ENCODE measurements around the gene AHCYL1. TPM values are rescaled to one million over a fixed set of nuclear protein-coding genes. Genes with fewer than 3 reads are reported as not detected.
A peak's percentile ranks its signal among the peaks of the same experiment; 100 is the strongest.

The AHCYL1 gene
- total RNA-seq, 1 experiment from 2014 or later = 89.6 TPM

- Histone ChIP-seq H3K4me3 (ENCODE audit: low read depth, low read length, poor library complexity, severe bottlenecking) (no peak overlapping the region), H3K36me3 (ENCODE audit: insufficient read depth, low read length, poor library complexity, severe bottlenecking) (no peaks in the 10 kb centered on the region), H3K27ac (ENCODE audit: low read depth, low read length, poor library complexity, severe bottlenecking) (no peak overlapping the region), H3K4me1 (ENCODE audit: insufficient read depth, low read length, poor library complexity, severe bottlenecking) (no peaks in the 10 kb centered on the region), H3K9me3 (ENCODE audit: low read depth, low read length, poor library complexity, severe bottlenecking) (no peaks in the 10 kb centered on the region), H3K27me3 (replicated peaks; ENCODE audit: insufficient read depth, low read depth, low read length, poor library complexity) (no peaks in the 10 kb centered on the region)
- no peak for DNase-seq (ENCODE audit: low spot score)
- ChIA-PET CTCF (no interaction called here), POLR2A (ENCODE audit: low non-redundant PET) (no interaction called here)
- no peak for TF ChIP-seq EZH2 (IDR thresholded peaks at IDR 0.05; ENCODE audit: borderline replicate concordance, low read depth, low read length, poor library complexity, severe bottlenecking)
- TF ChIP-seq, protein P1, sequence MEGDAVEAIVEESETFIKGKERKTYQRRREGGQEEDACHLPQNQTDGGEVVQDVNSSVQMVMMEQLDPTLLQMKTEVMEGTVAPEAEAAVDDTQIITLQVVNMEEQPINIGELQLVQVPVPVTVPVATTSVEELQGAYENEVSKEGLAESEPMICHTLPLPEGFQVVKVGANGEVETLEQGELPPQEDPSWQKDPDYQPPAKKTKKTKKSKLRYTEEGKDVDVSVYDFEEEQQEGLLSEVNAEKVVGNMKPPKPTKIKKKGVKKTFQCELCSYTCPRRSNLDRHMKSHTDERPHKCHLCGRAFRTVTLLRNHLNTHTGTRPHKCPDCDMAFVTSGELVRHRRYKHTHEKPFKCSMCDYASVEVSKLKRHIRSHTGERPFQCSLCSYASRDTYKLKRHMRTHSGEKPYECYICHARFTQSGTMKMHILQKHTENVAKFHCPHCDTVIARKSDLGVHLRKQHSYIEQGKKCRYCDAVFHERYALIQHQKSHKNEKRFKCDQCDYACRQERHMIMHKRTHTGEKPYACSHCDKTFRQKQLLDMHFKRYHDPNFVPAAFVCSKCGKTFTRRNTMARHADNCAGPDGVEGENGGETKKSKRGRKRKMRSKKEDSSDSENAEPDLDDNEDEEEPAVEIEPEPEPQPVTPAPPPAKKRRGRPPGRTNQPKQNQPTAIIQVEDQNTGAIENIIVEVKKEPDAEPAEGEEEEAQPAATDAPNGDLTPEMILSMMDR (conservative IDR thresholded peaks at IDR 0.05; ENCODE audit: low read depth, low read length) = no peak
- intact Hi-C loops (cut with micrococcal nuclease; ENCODE audit: unreplicated experiment) = no loop called here
- BruUV-seq (replicated peaks) = no TSS peak
Observed at GRCh38 chr1:109978761-109979488, 5.6 kb upstream of the AHCYL1 start.

- intact Hi-C loops (cut with micrococcal nuclease; ENCODE audit: unreplicated experiment) = no loop called here
- H3K27ac ChIP-seq (ENCODE audit: low read depth, low read length, poor library complexity, severe bottlenecking) = no peak overlapping the region
- no peaks in the 10 kb centered on the region for H3K4me1 ChIP-seq (ENCODE audit: insufficient read depth, low read length, poor library complexity, severe bottlenecking)
- H3K27me3 ChIP-seq (replicated peaks; ENCODE audit: insufficient read depth, low read depth, low read length, poor library complexity) = no peaks in the 10 kb centered on the region
- no peaks in the 10 kb centered on the region for H3K9me3 ChIP-seq (ENCODE audit: low read depth, low read length, poor library complexity, severe bottlenecking)
- DNase-seq (ENCODE audit: low spot score) = no peak
- POLR2A ChIA-PET (ENCODE audit: low non-redundant PET) = no interaction called here
- CTCF ChIA-PET = no interaction called here
- no TSS peak for BruUV-seq (replicated peaks)
- no peak overlapping the region for H3K4me3 ChIP-seq (ENCODE audit: low read depth, low read length, poor library complexity, severe bottlenecking)
- no peaks in the 10 kb centered on the region for H3K36me3 ChIP-seq (ENCODE audit: insufficient read depth, low read length, poor library complexity, severe bottlenecking)
- TF ChIP-seq, protein P1 (conservative IDR thresholded peaks at IDR 0.05; ENCODE audit: low read depth, low read length) = no peak
- no peak for TF ChIP-seq EZH2 (IDR thresholded peaks at IDR 0.05; ENCODE audit: borderline replicate concordance, low read depth, low read length, poor library complexity, severe bottlenecking)
Observed at GRCh38 chr1:109979489-109980091, 5.0 kb upstream of the AHCYL1 start.

DNA sequence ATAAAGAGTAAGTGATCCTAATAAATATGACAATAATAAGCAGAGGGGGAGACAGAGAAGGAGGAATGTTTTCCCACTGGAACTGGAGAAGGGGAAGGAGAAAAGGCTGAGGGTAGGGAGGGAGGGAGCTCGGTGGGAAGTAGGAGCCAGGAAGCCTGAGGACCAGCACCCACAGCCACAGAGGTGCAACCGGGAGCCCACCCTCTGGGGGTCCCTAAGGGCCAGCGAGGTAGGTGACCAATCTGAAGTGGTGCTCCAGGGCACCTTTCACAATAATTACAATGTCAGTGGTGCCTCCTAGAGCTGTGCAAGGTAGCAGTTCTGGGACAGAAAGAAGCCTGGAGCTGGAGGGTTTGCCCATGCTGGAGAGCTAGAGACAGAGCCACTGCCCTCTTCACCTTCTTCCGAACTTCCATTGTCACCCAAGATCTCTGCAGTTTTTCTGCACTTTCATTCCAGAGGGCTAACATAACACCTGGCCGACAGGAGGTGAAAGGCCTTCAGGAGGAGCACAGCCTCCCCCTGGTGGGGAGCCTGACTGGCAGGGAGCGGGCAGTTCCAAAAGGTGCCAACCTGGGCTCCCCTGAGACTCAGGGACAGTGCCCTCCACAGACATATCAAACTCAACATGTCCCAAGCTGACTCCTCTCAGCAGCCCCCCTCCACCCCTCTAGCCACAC lies 4.1 kb upstream of the AHCYL1 start:
- BruUV-seq (replicated peaks) = no TSS peak
- DNase-seq (ENCODE audit: low spot score) = no peak
- no peak overlapping the region for H3K27ac ChIP-seq (ENCODE audit: low read depth, low read length, poor library complexity, severe bottlenecking)
- POLR2A ChIA-PET (ENCODE audit: low non-redundant PET) = no interaction called here
- intact Hi-C loops (cut with micrococcal nuclease; ENCODE audit: unreplicated experiment) = no loop called here
- H3K4me1 ChIP-seq (ENCODE audit: insufficient read depth, low read length, poor library complexity, severe bottlenecking) = peaks cover 2% of the 10 kb centered on the region
- no peaks in the 10 kb centered on the region for H3K36me3 ChIP-seq (ENCODE audit: insufficient read depth, low read length, poor library complexity, severe bottlenecking)
- CTCF ChIA-PET = no interaction called here
- H3K4me3 ChIP-seq (ENCODE audit: low read depth, low read length, poor library complexity, severe bottlenecking) = no peak overlapping the region
- TF ChIP-seq EZH2 (IDR thresholded peaks at IDR 0.05; ENCODE audit: borderline replicate concordance, low read depth, low read length, poor library complexity, severe bottlenecking) = no peak
- TF ChIP-seq, protein P1 (conservative IDR thresholded peaks at IDR 0.05; ENCODE audit: low read depth, low read length) = 0 out of 2 replicates have a peak, but pooled peaks have one; percentile 19
- no peaks in the 10 kb centered on the region for H3K9me3 ChIP-seq (ENCODE audit: low read depth, low read length, poor library complexity, severe bottlenecking)
- no peaks in the 10 kb centered on the region for H3K27me3 ChIP-seq (replicated peaks; ENCODE audit: insufficient read depth, low read depth, low read length, poor library complexity)

Data from A673 (cell line).